ENCODE measurements around the gene PBX2. TPM values are rescaled to one million over a fixed set of nuclear protein-coding genes. Genes with fewer than 3 reads are reported as not detected.

Gene PBX2
- polyA plus RNA-seq, 3 donors, result 1.9 to 201 (median 4.0) TPM

GRCh38 chr6:32164295-32164694 is 25.7 kb downstream of the PBX2 start, which contains the start of gene EGFL8:
EGFL8 (plus strand) TSS chr6:32164595; CDS start chr6:32166166, 1,571 bp downstream.
- no peak within 1 kb of the TSS for H3K4me3 Mint-ChIP-seq
- H2AFZ ChIP-seq (ENCODE audit: insufficient read depth, low read depth, low read length, poor library complexity, severe bottlenecking), result no peak within 1 kb of the TSS
- no peak within 1 kb of the TSS for H3K27ac ChIP-seq (ENCODE audit: low read depth in 1 of 2, low read length in 2 of 2)
- intact Hi-C loops (cut with micrococcal nuclease), result no loop called here
- no peaks in the 10 kb centered on the region for H3K9me3 ChIP-seq (replicated peaks in 1 of 2; ENCODE audit: control insufficient read depth in 1 of 2, insufficient read depth in 1 of 2, low read length in 2 of 2)
- peaks cover 7 to 11% of the 10 kb centered on the region in 2 donors for H3K36me3 ChIP-seq (replicated peaks in 1 of 2; ENCODE audit: control insufficient read depth in 1 of 2, insufficient read depth in 2 of 2, low read length in 2 of 2)
- no peak within 1 kb of the TSS for H3K4me2 ChIP-seq (replicated peaks; ENCODE audit: extremely low read depth, low read length, poor library complexity, severe bottlenecking)
- H4K20me1 ChIP-seq (ENCODE audit: insufficient read depth, low read length), result no peaks in the 10 kb centered on the region
- no peaks in the 10 kb centered on the region for H3K4me1 Mint-ChIP-seq
- H3K27ac Mint-ChIP-seq, result peak within 1 kb of the TSS in 1 of 7 donors; percentile 63
- no peaks in the 10 kb centered on the region for H3K9me3 Mint-ChIP-seq
- H3K4me1 ChIP-seq (ENCODE audit: control insufficient read depth in 1 of 2, insufficient read depth in 2 of 2, low read length in 2 of 2), result no peaks in the 10 kb centered on the region
- no peak within 1 kb of the TSS for H3K4me3 ChIP-seq (replicated peaks in 1 of 3; ENCODE audit: low read depth in 2 of 3, low read length in 3 of 3)
- H3K79me2 ChIP-seq (ENCODE audit: insufficient read depth, low read length), result no peaks in the 10 kb centered on the region
- H3K9ac ChIP-seq (ENCODE audit: insufficient read depth, low read length, poor library complexity, severe bottlenecking), result no peak within 1 kb of the TSS
- no peaks in the 10 kb centered on the region for H3K27me3 ChIP-seq (ENCODE audit: control insufficient read depth in 2 of 2, insufficient read depth in 2 of 2, low read length in 2 of 2)
- H3K36me3 Mint-ChIP-seq, result peaks cover 11 to 17% of the 10 kb centered on the region in 2 donors
- TF ChIP-seq, protein P1, sequence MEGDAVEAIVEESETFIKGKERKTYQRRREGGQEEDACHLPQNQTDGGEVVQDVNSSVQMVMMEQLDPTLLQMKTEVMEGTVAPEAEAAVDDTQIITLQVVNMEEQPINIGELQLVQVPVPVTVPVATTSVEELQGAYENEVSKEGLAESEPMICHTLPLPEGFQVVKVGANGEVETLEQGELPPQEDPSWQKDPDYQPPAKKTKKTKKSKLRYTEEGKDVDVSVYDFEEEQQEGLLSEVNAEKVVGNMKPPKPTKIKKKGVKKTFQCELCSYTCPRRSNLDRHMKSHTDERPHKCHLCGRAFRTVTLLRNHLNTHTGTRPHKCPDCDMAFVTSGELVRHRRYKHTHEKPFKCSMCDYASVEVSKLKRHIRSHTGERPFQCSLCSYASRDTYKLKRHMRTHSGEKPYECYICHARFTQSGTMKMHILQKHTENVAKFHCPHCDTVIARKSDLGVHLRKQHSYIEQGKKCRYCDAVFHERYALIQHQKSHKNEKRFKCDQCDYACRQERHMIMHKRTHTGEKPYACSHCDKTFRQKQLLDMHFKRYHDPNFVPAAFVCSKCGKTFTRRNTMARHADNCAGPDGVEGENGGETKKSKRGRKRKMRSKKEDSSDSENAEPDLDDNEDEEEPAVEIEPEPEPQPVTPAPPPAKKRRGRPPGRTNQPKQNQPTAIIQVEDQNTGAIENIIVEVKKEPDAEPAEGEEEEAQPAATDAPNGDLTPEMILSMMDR (IDR thresholded peaks at IDR 0.05), result no peak
- DNase-seq, result no peak
- peaks cover 0 to 2% (median 1%) of the 10 kb centered on the region in 3 donors for H3K27me3 Mint-ChIP-seq (ENCODE audit: low read depth in 3 of 3)

- no peak for DNase-seq
- no peak overlapping the region for H3K4me3 ChIP-seq (replicated peaks in 1 of 3; ENCODE audit: low read depth in 2 of 3, low read length in 3 of 3)
- Mint-ChIP-seq H3K27ac (peak overlapping the region in 1 of 7 donors; percentile 63), H3K4me3 (no peak overlapping the region), H3K9me3 (no peaks in the 10 kb centered on the region), H3K4me1 (no peaks in the 10 kb centered on the region), H3K27me3 (ENCODE audit: low read depth in 3 of 3) (peaks cover 0 to 2% (median 1%) of the 10 kb centered on the region in 3 donors), H3K36me3 (peaks cover 7 to 12% of the 10 kb centered on the region in 2 donors)
- no peaks in the 10 kb centered on the region for H3K9me3 ChIP-seq (replicated peaks in 1 of 2; ENCODE audit: control insufficient read depth in 1 of 2, insufficient read depth in 1 of 2, low read length in 2 of 2)
- H3K9ac ChIP-seq (ENCODE audit: insufficient read depth, low read length, poor library complexity, severe bottlenecking), result no peak overlapping the region
- 94% methylated on average over 4 of the region's 7 CpGs for WGBS (ENCODE audit: insufficient coverage)
- intact Hi-C loops (cut with micrococcal nuclease), result no loop called here
- H2AFZ ChIP-seq (ENCODE audit: insufficient read depth, low read depth, low read length, poor library complexity, severe bottlenecking), result no peak overlapping the region
- H3K27me3 ChIP-seq (ENCODE audit: control insufficient read depth in 2 of 2, insufficient read depth in 2 of 2, low read length in 2 of 2), result no peaks in the 10 kb centered on the region
- H3K27ac ChIP-seq (ENCODE audit: low read depth in 1 of 2, low read length in 2 of 2), result no peak overlapping the region
- H4K20me1 ChIP-seq (ENCODE audit: insufficient read depth, low read length), result no peaks in the 10 kb centered on the region
- no peaks in the 10 kb centered on the region for H3K4me1 ChIP-seq (ENCODE audit: control insufficient read depth in 1 of 2, insufficient read depth in 2 of 2, low read length in 2 of 2)
- H3K36me3 ChIP-seq (replicated peaks in 1 of 2; ENCODE audit: control insufficient read depth in 1 of 2, insufficient read depth in 2 of 2, low read length in 2 of 2), result peaks cover 2 to 5% of the 10 kb centered on the region in 2 donors
- H3K79me2 ChIP-seq (ENCODE audit: insufficient read depth, low read length), result no peaks in the 10 kb centered on the region
- TF ChIP-seq, protein P1 (IDR thresholded peaks at IDR 0.05), result no peak
- no peak overlapping the region for H3K4me2 ChIP-seq (replicated peaks; ENCODE audit: extremely low read depth, low read length, poor library complexity, severe bottlenecking)
Observed at GRCh38 chr6:32163559-32164258, 26.3 kb downstream of the PBX2 start.
